ENCODE measurements around the gene OPA3. TPM values are rescaled to one million over a fixed set of nuclear protein-coding genes. Genes with fewer than 3 reads are reported as not detected.

Gene OPA3
- total and polyA plus RNA-seq, 8 donors = under 0.01 to 27.5 (median 3.7) TPM

DNA sequence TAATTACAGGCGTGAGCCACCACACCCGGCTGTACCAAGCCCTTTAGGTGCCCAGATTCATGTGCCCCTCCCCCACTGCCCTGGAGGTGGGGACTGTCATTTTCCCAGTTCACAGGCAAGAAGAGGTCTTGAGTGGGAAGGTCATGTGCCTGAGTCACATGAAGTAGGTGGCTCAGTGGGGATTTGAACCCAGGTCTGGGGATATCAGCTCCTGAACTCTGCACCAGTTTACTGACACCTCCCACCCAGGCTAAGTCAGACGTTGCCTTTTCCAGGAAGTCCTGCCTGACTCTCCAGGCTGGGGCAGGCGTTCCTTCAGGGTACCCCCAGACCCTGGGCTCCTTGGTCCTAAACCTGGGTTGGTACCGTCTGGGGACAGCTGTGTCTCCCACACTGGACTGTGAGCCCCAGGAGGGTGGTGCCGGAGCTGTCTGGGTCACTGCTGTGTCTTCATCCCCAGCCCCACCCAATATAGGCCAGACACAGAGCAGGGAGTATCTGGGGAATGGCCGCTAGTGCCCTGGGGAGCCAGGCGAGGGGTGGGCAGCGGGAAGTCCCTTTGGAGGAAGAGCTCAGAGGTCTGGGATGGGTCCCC lies 68.7 kb downstream of the OPA3 start:
- WGBS, 5 donors = 50 to 68% (median 57%) methylated on average over 5 to 9 of the region's 9 CpGs
- TF ChIP-seq POLR2A (IDR thresholded peaks at IDR 0.05) = no peak
- no peak for TF ChIP-seq POLR2AphosphoS5 (IDR thresholded peaks at IDR 0.05)
- TF ChIP-seq EP300 (IDR thresholded peaks at IDR 0.05) = no peak
- TF ChIP-seq, protein P1, sequence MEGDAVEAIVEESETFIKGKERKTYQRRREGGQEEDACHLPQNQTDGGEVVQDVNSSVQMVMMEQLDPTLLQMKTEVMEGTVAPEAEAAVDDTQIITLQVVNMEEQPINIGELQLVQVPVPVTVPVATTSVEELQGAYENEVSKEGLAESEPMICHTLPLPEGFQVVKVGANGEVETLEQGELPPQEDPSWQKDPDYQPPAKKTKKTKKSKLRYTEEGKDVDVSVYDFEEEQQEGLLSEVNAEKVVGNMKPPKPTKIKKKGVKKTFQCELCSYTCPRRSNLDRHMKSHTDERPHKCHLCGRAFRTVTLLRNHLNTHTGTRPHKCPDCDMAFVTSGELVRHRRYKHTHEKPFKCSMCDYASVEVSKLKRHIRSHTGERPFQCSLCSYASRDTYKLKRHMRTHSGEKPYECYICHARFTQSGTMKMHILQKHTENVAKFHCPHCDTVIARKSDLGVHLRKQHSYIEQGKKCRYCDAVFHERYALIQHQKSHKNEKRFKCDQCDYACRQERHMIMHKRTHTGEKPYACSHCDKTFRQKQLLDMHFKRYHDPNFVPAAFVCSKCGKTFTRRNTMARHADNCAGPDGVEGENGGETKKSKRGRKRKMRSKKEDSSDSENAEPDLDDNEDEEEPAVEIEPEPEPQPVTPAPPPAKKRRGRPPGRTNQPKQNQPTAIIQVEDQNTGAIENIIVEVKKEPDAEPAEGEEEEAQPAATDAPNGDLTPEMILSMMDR (IDR thresholded peaks at IDR 0.05) = no peak
- no peaks in the 10 kb centered on the region for H3K9me3 ChIP-seq
- H3K36me3 ChIP-seq = peaks cover 30 to 60% (median 46%) of the 10 kb centered on the region in 4 donors
- intact Hi-C loops (cut with DNase I; ENCODE audit: low total_unique reads) = no loop called here
- peak overlapping the region; percentile 77 to 97 (median 96) for H3K27ac ChIP-seq
- peak overlapping the region in 2 of 4 donors; percentile 15 to 26 for H3K4me3 ChIP-seq
- H3K4me1 ChIP-seq = peaks cover 67 to 94% (median 82%) of the 10 kb centered on the region in 4 donors
- peak in 1 of 2 donors; percentile 49 for DNase-seq
- H3K27me3 ChIP-seq = no peaks in the 10 kb centered on the region

DNA sequence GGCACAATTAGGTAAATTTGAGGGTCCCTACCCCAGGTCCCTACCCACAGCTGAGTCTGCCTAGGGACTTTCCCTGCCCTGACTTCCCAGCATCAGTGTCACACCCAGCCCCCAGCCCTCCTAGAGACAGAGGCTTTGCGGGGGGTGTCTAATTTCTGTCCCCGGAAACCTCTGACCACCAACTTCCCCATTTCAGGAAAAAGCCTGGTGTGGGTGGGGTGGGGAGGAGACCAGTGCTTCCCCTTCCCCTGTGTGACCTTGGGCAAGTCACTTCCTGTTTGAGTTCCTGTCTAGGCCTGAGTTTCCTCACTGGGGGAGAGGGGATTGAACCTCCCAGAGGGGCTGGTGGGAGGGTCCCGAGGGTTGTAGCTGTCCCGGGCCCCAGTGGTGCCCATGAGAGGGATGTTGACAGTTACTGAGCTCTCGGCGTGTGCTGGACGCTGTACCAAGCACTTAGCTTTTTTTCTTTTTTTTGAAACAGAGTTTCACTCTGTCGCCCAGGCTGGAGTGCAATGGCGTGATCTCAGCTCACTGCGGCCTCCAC lies 69.4 kb downstream of the OPA3 start:
- Histone ChIP-seq H3K4me3 (peak overlapping the region in 2 of 4 donors; percentile 15 to 26), H3K27ac (peak overlapping the region; percentile 77 to 97 (median 96)), H3K9me3 (no peaks in the 10 kb centered on the region), H3K27me3 (no peaks in the 10 kb centered on the region), H3K36me3 (peaks cover 22 to 53% (median 39%) of the 10 kb centered on the region in 4 donors), H3K4me1 (peaks cover 74 to 94% (median 78%) of the 10 kb centered on the region in 4 donors)
- WGBS, 5 donors = 57 to 67% (median 63%) methylated on average over 10 of the region's 10 CpGs
- peak in 1 of 2 donors; percentile 65 for DNase-seq
- intact Hi-C loops (cut with DNase I; ENCODE audit: low total_unique reads) = no loop called here
- TF ChIP-seq, protein P1 (IDR thresholded peaks at IDR 0.05) = no peak
- TF ChIP-seq POLR2A (IDR thresholded peaks at IDR 0.05) = no peak
- no peak for TF ChIP-seq EP300 (IDR thresholded peaks at IDR 0.05)
- TF ChIP-seq POLR2AphosphoS5 (IDR thresholded peaks at IDR 0.05) = no peak

DNA sequence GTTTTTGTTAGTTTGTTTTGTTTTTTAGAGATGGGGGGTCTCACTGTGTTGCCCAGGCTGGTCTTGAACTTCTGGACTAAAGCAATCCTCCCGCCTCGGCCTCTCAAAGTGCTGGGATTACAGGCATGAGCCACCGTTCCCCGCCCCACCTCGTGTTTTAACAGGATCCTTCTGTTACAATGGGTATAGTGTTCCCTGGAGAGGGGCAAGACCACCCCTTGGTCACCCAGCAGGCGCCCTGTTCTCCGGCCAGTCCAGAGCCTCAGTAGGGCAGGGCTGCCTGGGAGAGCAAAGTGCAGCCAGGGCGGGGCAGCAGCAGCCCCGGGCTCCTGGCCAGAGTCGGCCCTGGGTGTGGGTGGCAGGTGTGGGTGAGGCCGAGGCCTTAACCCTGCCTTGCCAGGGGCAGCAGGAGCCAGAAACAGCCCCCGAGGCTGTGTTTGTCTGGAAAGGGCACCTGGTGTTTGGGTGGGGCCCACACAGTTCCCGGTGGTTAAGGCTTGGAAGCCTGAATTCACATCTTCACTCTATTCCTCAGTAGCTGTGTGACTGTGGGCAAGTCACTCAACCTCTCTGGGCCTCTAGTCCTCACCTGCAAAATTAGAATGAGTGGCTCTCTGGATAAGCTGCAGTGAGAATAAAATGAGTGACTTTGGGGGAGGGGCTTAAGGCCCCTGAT lies 70.1 kb downstream of the OPA3 start:
- peak; percentile 82 to 91 for DNase-seq
- Histone ChIP-seq H3K27me3 (no peaks in the 10 kb centered on the region), H3K9me3 (no peaks in the 10 kb centered on the region), H3K27ac (peak overlapping the region; percentile 77 to 97 (median 96)), H3K36me3 (peaks cover 19 to 49% (median 34%) of the 10 kb centered on the region in 4 donors), H3K4me1 (peaks cover 78 to 98% (median 85%) of the 10 kb centered on the region in 4 donors), H3K4me3 (peak overlapping the region in 2 of 4 donors; percentile 18 to 26)
- TF ChIP-seq POLR2AphosphoS5 (IDR thresholded peaks at IDR 0.05) (peak in 2 of 3 donors; percentile 50 to 62), EP300 (IDR thresholded peaks at IDR 0.05) (no peak)
- WGBS, 5 donors = 20 to 62% (median 26%) methylated on average over 6 to 13 of the region's 13 CpGs
- intact Hi-C loops (cut with DNase I; ENCODE audit: low total_unique reads) = no loop called here

DNA sequence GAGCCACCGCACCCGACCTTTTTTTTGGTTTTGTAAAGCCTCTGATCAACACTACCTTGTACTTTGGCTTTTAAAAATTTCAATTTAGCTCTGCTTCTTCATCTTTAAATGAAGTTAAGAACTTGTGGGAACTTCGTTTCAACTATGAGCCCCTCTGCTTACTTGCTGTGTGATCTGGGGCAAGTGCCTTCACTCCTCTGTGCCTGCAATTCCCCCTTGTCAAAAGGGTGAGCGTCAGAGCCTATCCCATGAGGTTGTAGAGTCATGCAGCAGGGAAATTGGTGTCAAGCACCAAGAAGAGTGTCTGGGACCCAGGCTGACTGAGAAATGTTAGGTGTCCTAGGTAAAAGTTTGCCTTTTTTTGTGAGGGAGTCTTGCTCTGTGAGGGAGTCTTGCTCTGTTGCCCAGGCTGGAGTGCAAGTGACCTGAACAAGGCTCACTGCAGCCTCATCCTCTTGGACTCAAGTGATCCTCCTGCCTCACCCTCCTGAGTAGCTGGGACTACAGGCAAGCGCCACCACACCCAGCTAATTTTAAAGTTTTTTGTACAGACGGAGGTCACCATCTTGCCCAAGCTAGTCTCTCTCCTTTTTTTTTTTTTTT lies 71.6 kb downstream of the OPA3 start:
- no peak for DNase-seq
- no peaks in the 10 kb centered on the region for H3K9me3 ChIP-seq

More for the DNA sequence above, 71.6 kb downstream of the OPA3 start:
- H3K36me3 ChIP-seq = peaks cover 6 to 34% (median 18%) of the 10 kb centered on the region in 4 donors
- peak overlapping the region; percentile 37 to 97 (median 96) for H3K27ac ChIP-seq
- intact Hi-C loops (cut with DNase I; ENCODE audit: low total_unique reads) = no loop called here
- no peak for TF ChIP-seq POLR2AphosphoS5 (IDR thresholded peaks at IDR 0.05)
- TF ChIP-seq, protein P1 (IDR thresholded peaks at IDR 0.05) = no peak
- no peak for TF ChIP-seq EP300 (IDR thresholded peaks at IDR 0.05)
- TF ChIP-seq POLR2A (IDR thresholded peaks at IDR 0.05) = no peak
- peaks cover 74 to 92% (median 77%) of the 10 kb centered on the region in 4 donors for H3K4me1 ChIP-seq
- WGBS, 5 donors = 72 to 87% (median 84%) methylated on average over 6 of the region's 6 CpGs
- no peak overlapping the region for H3K4me3 ChIP-seq
- no peaks in the 10 kb centered on the region for H3K27me3 ChIP-seq

Data from stomach (tissue), 9 donors.